ENCODE measurements around the gene OR11L1. TPM values are rescaled to one million over a fixed set of nuclear protein-coding genes. Genes with fewer than 3 reads are reported as not detected.

Gene OR11L1
- total RNA-seq, result not detected
- polyA plus RNA-seq, result not detected

GRCh38 chr1:247841796-247842195 is at the start of gene OR11L1:
TSS of gene OR11L1 (minus strand) at chr1:247841896. CDS start at chr1:247841896, 0 bp downstream.
- TF ChIP-seq CTCF (IDR thresholded peaks at IDR 0.05), result no peak
- intact Hi-C loops (cut with DNase I), result no loop called here
- Histone ChIP-seq H3K36me3 (no peaks in the 10 kb centered on the region), H3K4me3 (no peak within 1 kb of the TSS), H3K9me3 (no peaks in the 10 kb centered on the region), H3K27me3 (no peaks in the 10 kb centered on the region), H3K4me1 (no peaks in the 10 kb centered on the region), H3K27ac (no peak within 1 kb of the TSS)
- 62 to 68% methylated on average over 2 of the region's 2 CpGs for WGBS, 2 donors
- no peak for FAIRE-seq
- no peak for DNase-seq
- no peak for ATAC-seq

GRCh38 chr1:247884797-247885413 is 43.2 kb upstream of the OR11L1 start:
- H3K4me3 ChIP-seq, result no peak overlapping the region
- H3K9me3 ChIP-seq, result no peaks in the 10 kb centered on the region
- 72 to 78% methylated on average over 10 of the region's 10 CpGs for WGBS, 2 donors
- FAIRE-seq (no peak), DNase-seq (no peak), ATAC-seq (no peak)
- no peak overlapping the region for H3K27ac ChIP-seq
- TF ChIP-seq CTCF (IDR thresholded peaks at IDR 0.05), result no peak
- H3K27me3 ChIP-seq, result no peaks in the 10 kb centered on the region
- no peaks in the 10 kb centered on the region for H3K36me3 ChIP-seq
- H3K4me1 ChIP-seq, result no peaks in the 10 kb centered on the region
- intact Hi-C loops (cut with DNase I), result no loop called here

- Histone ChIP-seq H3K27me3 (no peaks in the 10 kb centered on the region), H3K36me3 (no peaks in the 10 kb centered on the region), H3K27ac (no peak overlapping the region), H3K9me3 (no peaks in the 10 kb centered on the region), H3K4me3 (no peak overlapping the region), H3K4me1 (no peaks in the 10 kb centered on the region)
- intact Hi-C loops (cut with DNase I), result no loop called here
- ATAC-seq, result no peak
- no peak for DNase-seq
- no peak for FAIRE-seq
- TF ChIP-seq CTCF (IDR thresholded peaks at IDR 0.05), result no peak
- WGBS, 2 donors, result 62 to 67% methylated on average over 9 of the region's 9 CpGs
Measured at GRCh38 chr1:247883346-247883745, 41.6 kb upstream of the OR11L1 start.

- FAIRE-seq (no peak), ATAC-seq (no peak), DNase-seq (no peak)
- TF ChIP-seq CTCF (IDR thresholded peaks at IDR 0.05), result no peak
- Histone ChIP-seq H3K27me3 (no peaks in the 10 kb centered on the region), H3K4me1 (no peaks in the 10 kb centered on the region), H3K9me3 (no peaks in the 10 kb centered on the region), H3K4me3 (no peak overlapping the region), H3K27ac (no peak overlapping the region), H3K36me3 (no peaks in the 10 kb centered on the region)
- 63 to 70% methylated on average over 6 of the region's 6 CpGs for WGBS, 2 donors
- intact Hi-C loops (cut with DNase I), result no loop called here
Measured at GRCh38 chr1:247865416-247865815, 23.7 kb upstream of the OR11L1 start.

GRCh38 chr1:247864644-247865043 is 22.9 kb upstream of the OR11L1 start:
- Histone ChIP-seq H3K4me1 (no peaks in the 10 kb centered on the region), H3K27me3 (no peaks in the 10 kb centered on the region), H3K4me3 (no peak overlapping the region), H3K36me3 (no peaks in the 10 kb centered on the region), H3K9me3 (no peaks in the 10 kb centered on the region), H3K27ac (no peak overlapping the region)
- peak in 1 of 6 donors; percentile 48 for DNase-seq
- no peak for ATAC-seq
- TF ChIP-seq CTCF (IDR thresholded peaks at IDR 0.05), result no peak
- no peak for FAIRE-seq
- intact Hi-C loops (cut with DNase I), result no loop called here
- WGBS, 2 donors, result 66 to 81% methylated on average over 17 of the region's 17 CpGs
